Neural cell (in vitro differentiated cells): ENCODE measurements around the gene STPG3. TPM values are rescaled to one million over a fixed set of nuclear protein-coding genes. Genes with fewer than 3 reads are reported as not detected.

Experiments
- H2AFZ ChIP-seq: fragments of 200-600, 300-800 bp; sonication (generic), shearing (Covaris generic); 2 replicates; pipeline ENCODE4 v1.6.0; 2014; ENCODE audit warnings: low read depth, mild to moderate bottlenecking, antibody characterized with exemption, low read length, moderate library complexity
- H3F3A ChIP-seq: fragments of 200-600 bp; shearing (Covaris generic); 2 replicates; pipeline ENCODE4 v1.6.1; 2016; ENCODE audit warnings: mild to moderate bottlenecking, moderate library complexity, mixed read lengths, antibody characterized with exemption, low read length; ENCODE audit not compliant: insufficient read depth, poor library complexity, severe bottlenecking
- H3K27ac ChIP-seq: fragments of 200-600, 300-800 bp; sonication (generic), shearing (Covaris generic); 2 replicates; pipeline ENCODE4 v1.5.1; 2014; ENCODE audit warnings: mild to moderate bottlenecking, low read length, moderate library complexity
- H3K27me3 ChIP-seq: fragments of 300-800, 200-600 bp; sonication (generic), shearing (Covaris generic); 2 replicates; pipeline ENCODE4 v1.6.0; 2014; ENCODE audit warnings: mild to moderate bottlenecking, low read depth, low read length, moderate library complexity; ENCODE audit not compliant: insufficient read depth
- H3K36me3 ChIP-seq: fragments of 300-800, 200-600 bp; sonication (generic), shearing (Covaris generic); 2 replicates; pipeline ENCODE4 v1.5.1; 2014; ENCODE audit warnings: mild to moderate bottlenecking, antibody characterized with exemption, low read length, moderate library complexity; ENCODE audit not compliant: insufficient read depth
- H3K4me2 ChIP-seq: fragments of 300-800, 200-600 bp; sonication (generic), shearing (Covaris generic); 2 replicates; pipeline ENCODE4 v1.6.0; 2014; ENCODE audit warnings: mild to moderate bottlenecking, low read length
- H3K4me3 ChIP-seq: fragments of 300-800, 200-600 bp; sonication (generic), shearing (Covaris generic); 2 replicates; pipeline ENCODE4 v1.5.1; 2014; ENCODE audit warnings: mild to moderate bottlenecking, low read length, moderate library complexity
- H3K79me2 ChIP-seq: fragments of 200-600 bp; shearing (Covaris generic); replicated peaks from 2 replicates; pipeline ENCODE4 v1.6.0; 2014; ENCODE audit warnings: mild to moderate bottlenecking, low read length, moderate library complexity; ENCODE audit not compliant: insufficient read depth
- H3K9ac ChIP-seq: fragments of 300-800, 200-600 bp; sonication (generic), shearing (Covaris generic); 2 replicates; pipeline ENCODE4 v1.6.1; 2016; ENCODE audit warnings: mild to moderate bottlenecking, low read length, mixed read lengths
- H3K9me2 ChIP-seq: fragments of 200-600 bp; shearing (Covaris generic); 2 replicates; pipeline ENCODE4 v1.6.1; 2016; ENCODE audit warnings: mild to moderate bottlenecking, low read length, mixed read lengths; ENCODE audit not compliant: insufficient read depth
- H3K9me3 ChIP-seq: fragments of 200-600, 300-800 bp; sonication (generic), shearing (Covaris generic); 2 replicates; pipeline ENCODE4 v1.6.1; 2016; ENCODE audit warnings: mild to moderate bottlenecking, mixed run types, low read length, moderate library complexity, mixed read lengths
- H4K20me1 ChIP-seq: fragments of 200-600 bp; shearing (Covaris generic); 2 replicates; pipeline ENCODE4 v1.6.1; 2016; ENCODE audit warnings: mild to moderate bottlenecking, mixed run types; ENCODE audit not compliant: insufficient read depth
- EP300 ChIP-seq: fragments of 450-650 bp; conservative IDR thresholded peaks from 2 replicates; pipeline ENCODE4 v1.6.1; 2014; ENCODE audit warnings: antibody characterized with exemption, mild to moderate bottlenecking, moderate library complexity; ENCODE audit not compliant: poor library complexity, severe bottlenecking
- EZH2 ChIP-seq: fragments of 200-600, 300-800 bp; shearing (Covaris generic), sonication (generic); IDR thresholded peaks from 2 replicates; pipeline ENCODE4 v1.6.1; 2014; ENCODE audit warnings: antibody characterized with exemption, low read length, borderline replicate concordance, mild to moderate bottlenecking; ENCODE audit not compliant: insufficient read depth, poor library complexity, severe bottlenecking
- MXI1 ChIP-seq: fragments of 450-650 bp; conservative IDR thresholded peaks from 2 replicates; pipeline ENCODE4 v1.6.1; 2014; ENCODE audit warnings: antibody characterized with exemption, mild to moderate bottlenecking; ENCODE audit not compliant: poor library complexity, severe bottlenecking
- POLR2AphosphoS5 ChIP-seq: IDR thresholded peaks from 2 replicates; pipeline ENCODE4 v1.6.1; 2012
- RAD21 ChIP-seq: fragments of 450-650 bp; conservative IDR thresholded peaks from 2 replicates; pipeline ENCODE4 v1.6.1; 2014; ENCODE audit warnings: antibody characterized with exemption, mild to moderate bottlenecking, moderate library complexity
- SMC3 ChIP-seq: fragments of 450-650 bp; conservative IDR thresholded peaks from 2 replicates; pipeline ENCODE4 v1.6.1; 2014; ENCODE audit warnings: antibody characterized with exemption, mild to moderate bottlenecking, moderate library complexity; ENCODE audit not compliant: poor library complexity
- TAF1 ChIP-seq: IDR thresholded peaks from 2 replicates; pipeline ENCODE4 v1.6.1; 2012; ENCODE audit warnings: low read depth
- polyA plus RNA-seq: library from polyadenylated mRNA; depleted of rRNA; stranded (reverse); fragments of >200 nt; gene quantifications from 2 replicates; pipeline ENCODE4 v1.2.3, GENCODE V29; 2014
- TF ChIP-seq, protein P1 (sequence below): fragments of 450-650 bp; IDR thresholded peaks from 2 replicates; pipeline ENCODE4 v1.5.1; 2014; ENCODE audit warnings: antibody characterized with exemption, mild to moderate bottlenecking, moderate library complexity; ENCODE audit not compliant: poor library complexity, severe bottlenecking
- TF ChIP-seq, protein P2 (sequence below): IDR thresholded peaks from 2 replicates; pipeline ENCODE4 v1.6.1; 2012; ENCODE audit warnings: borderline replicate concordance

STPG3 gene
- polyA plus RNA-seq, 1 donor from 2014 or later: not detected

DNA sequence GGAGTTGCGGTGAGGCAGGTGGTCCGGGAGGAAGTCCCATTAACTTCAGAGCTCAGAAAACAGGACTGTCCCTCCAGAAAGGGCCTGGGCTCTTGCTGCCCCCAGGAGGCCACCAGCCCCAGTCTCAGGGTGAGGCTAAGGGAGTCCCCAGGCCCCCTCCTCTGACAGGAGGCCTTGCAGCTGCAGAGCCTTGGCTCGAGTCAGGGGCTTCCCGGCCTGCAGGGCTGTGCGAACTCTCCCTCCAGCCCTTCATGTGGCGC is 3.2 kb upstream of the STPG3 start:
- H3K4me3 ChIP-seq: no peak overlapping the region
- no peaks in the 10 kb centered on the region for H3K27me3 ChIP-seq
- no peak overlapping the region for H2AFZ ChIP-seq
- H3K36me3 ChIP-seq: no peaks in the 10 kb centered on the region
- H3K9ac ChIP-seq: no peak overlapping the region
- TF ChIP-seq EZH2: no peak
- TF ChIP-seq, protein P1, sequence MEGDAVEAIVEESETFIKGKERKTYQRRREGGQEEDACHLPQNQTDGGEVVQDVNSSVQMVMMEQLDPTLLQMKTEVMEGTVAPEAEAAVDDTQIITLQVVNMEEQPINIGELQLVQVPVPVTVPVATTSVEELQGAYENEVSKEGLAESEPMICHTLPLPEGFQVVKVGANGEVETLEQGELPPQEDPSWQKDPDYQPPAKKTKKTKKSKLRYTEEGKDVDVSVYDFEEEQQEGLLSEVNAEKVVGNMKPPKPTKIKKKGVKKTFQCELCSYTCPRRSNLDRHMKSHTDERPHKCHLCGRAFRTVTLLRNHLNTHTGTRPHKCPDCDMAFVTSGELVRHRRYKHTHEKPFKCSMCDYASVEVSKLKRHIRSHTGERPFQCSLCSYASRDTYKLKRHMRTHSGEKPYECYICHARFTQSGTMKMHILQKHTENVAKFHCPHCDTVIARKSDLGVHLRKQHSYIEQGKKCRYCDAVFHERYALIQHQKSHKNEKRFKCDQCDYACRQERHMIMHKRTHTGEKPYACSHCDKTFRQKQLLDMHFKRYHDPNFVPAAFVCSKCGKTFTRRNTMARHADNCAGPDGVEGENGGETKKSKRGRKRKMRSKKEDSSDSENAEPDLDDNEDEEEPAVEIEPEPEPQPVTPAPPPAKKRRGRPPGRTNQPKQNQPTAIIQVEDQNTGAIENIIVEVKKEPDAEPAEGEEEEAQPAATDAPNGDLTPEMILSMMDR: no peak
- TF ChIP-seq, protein P2, sequence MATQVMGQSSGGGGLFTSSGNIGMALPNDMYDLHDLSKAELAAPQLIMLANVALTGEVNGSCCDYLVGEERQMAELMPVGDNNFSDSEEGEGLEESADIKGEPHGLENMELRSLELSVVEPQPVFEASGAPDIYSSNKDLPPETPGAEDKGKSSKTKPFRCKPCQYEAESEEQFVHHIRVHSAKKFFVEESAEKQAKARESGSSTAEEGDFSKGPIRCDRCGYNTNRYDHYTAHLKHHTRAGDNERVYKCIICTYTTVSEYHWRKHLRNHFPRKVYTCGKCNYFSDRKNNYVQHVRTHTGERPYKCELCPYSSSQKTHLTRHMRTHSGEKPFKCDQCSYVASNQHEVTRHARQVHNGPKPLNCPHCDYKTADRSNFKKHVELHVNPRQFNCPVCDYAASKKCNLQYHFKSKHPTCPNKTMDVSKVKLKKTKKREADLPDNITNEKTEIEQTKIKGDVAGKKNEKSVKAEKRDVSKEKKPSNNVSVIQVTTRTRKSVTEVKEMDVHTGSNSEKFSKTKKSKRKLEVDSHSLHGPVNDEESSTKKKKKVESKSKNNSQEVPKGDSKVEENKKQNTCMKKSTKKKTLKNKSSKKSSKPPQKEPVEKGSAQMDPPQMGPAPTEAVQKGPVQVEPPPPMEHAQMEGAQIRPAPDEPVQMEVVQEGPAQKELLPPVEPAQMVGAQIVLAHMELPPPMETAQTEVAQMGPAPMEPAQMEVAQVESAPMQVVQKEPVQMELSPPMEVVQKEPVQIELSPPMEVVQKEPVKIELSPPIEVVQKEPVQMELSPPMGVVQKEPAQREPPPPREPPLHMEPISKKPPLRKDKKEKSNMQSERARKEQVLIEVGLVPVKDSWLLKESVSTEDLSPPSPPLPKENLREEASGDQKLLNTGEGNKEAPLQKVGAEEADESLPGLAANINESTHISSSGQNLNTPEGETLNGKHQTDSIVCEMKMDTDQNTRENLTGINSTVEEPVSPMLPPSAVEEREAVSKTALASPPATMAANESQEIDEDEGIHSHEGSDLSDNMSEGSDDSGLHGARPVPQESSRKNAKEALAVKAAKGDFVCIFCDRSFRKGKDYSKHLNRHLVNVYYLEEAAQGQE: no peak
- TF ChIP-seq TAF1: no peak
- no peak for TF ChIP-seq EP300
- no peak for TF ChIP-seq POLR2AphosphoS5
- TF ChIP-seq RAD21: no peak
- no peak for TF ChIP-seq MXI1
- no peak for TF ChIP-seq SMC3
- no peak overlapping the region for H3K27ac ChIP-seq
- H3K9me2 ChIP-seq: no peaks in the 10 kb centered on the region
- no peak overlapping the region for H3K4me2 ChIP-seq
- no peaks in the 10 kb centered on the region for H3F3A ChIP-seq
- no peaks in the 10 kb centered on the region for H4K20me1 ChIP-seq
- H3K79me2 ChIP-seq: peaks cover 1% of the 10 kb centered on the region
- H3K9me3 ChIP-seq: no peaks in the 10 kb centered on the region

- no peak overlapping the region for H2AFZ ChIP-seq
- no peak overlapping the region for H3K9ac ChIP-seq
- H3K4me3 ChIP-seq: no peak overlapping the region
- no peaks in the 10 kb centered on the region for H4K20me1 ChIP-seq
- H3K36me3 ChIP-seq: no peaks in the 10 kb centered on the region
- no peaks in the 10 kb centered on the region for H3K9me2 ChIP-seq
- no peaks in the 10 kb centered on the region for H3K27me3 ChIP-seq
- H3K27ac ChIP-seq: no peak overlapping the region
- no peaks in the 10 kb centered on the region for H3K9me3 ChIP-seq
- no peaks in the 10 kb centered on the region for H3F3A ChIP-seq
- no peak overlapping the region for H3K4me2 ChIP-seq
- peaks cover 3% of the 10 kb centered on the region for H3K79me2 ChIP-seq
- TF ChIP-seq TAF1: no peak
Observed at GRCh38 chr9:137250329-137251193, 525 bp upstream of the STPG3 start.
